Activated naive CD8-positive, alpha-beta T cell treated with anti-CD3 and anti-CD28 coated beads for 36 hours (primary cell): ENCODE data around the gene POU6F2. TPM values are rescaled to one million over a fixed set of nuclear protein-coding genes. Genes with fewer than 3 reads are reported as not detected.

Experiments used
- DNase-seq: peaks from one replicate; pipeline ENCODE4 v3.0.0; 2021
- H3K27ac Mint-ChIP-seq: one replicate; pipeline ENCODE4 v1.8.0; 2022; ENCODE audit warnings: mild to moderate bottlenecking, moderate library complexity, mixed read lengths
- H3K27me3 Mint-ChIP-seq: one replicate; pipeline ENCODE4 v1.8.0; 2022; ENCODE audit warnings: mild to moderate bottlenecking, mixed read lengths
- H3K36me3 Mint-ChIP-seq: one replicate; pipeline ENCODE4 v1.8.0; 2021; ENCODE audit warnings: mild to moderate bottlenecking, mixed read lengths
- H3K4me1 Mint-ChIP-seq: one replicate; pipeline ENCODE4 v1.8.0; 2021; ENCODE audit warnings: mixed read lengths
- H3K4me3 Mint-ChIP-seq: one replicate; pipeline ENCODE4 v1.8.0; 2022; ENCODE audit warnings: mild to moderate bottlenecking, moderate library complexity, mixed read lengths
- H3K9me3 Mint-ChIP-seq: one replicate; pipeline ENCODE4 v1.8.0; 2022; ENCODE audit warnings: mixed read lengths
- total RNA-seq, 2 experiments: library from RNA; stranded (reverse); gene quantifications; one replicate each; pipeline ENCODE4 v1.2.3, GENCODE V29; 2021

POU6F2 gene
- total RNA-seq, 2 experiments from 2014 or later = not detected

DNA sequence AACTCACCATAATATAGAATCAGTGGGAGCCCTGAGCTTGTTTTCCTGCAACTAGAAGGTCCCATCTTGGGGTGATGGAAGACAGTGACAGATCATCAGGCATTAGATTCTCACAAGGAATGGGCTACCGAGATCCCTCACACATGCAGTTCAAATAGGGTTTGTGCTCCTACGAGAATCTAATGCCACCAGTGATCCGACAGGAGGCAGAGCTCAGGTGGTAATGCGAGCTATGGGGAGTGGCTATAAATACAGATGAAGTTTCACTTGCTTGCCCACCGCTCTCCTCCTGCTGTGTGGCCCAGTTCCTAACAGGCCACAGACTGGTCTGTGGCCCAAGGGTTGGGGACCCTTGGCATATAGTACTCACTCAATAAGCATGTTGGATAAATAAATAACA lies 93.4 kb downstream of the POU6F2 start:
- Mint-ChIP-seq H3K4me1 (no peaks in the 10 kb centered on the region), H3K27ac (no peak overlapping the region), H3K4me3 (no peak overlapping the region), H3K9me3 (no peaks in the 10 kb centered on the region), H3K27me3 (no peaks in the 10 kb centered on the region), H3K36me3 (no peaks in the 10 kb centered on the region)
- no peak for DNase-seq

- H3K27ac Mint-ChIP-seq = no peak overlapping the region
- H3K9me3 Mint-ChIP-seq = no peaks in the 10 kb centered on the region
- no peaks in the 10 kb centered on the region for H3K36me3 Mint-ChIP-seq
- no peaks in the 10 kb centered on the region for H3K4me1 Mint-ChIP-seq
- H3K4me3 Mint-ChIP-seq = no peak overlapping the region
- no peaks in the 10 kb centered on the region for H3K27me3 Mint-ChIP-seq
- no peak for DNase-seq
These were observed 95.7 kb downstream of the POU6F2 start for GRCh38 chr7:39073432-39073831.

- Mint-ChIP-seq H3K36me3 (no peaks in the 10 kb centered on the region), H3K4me3 (no peak overlapping the region), H3K27me3 (no peaks in the 10 kb centered on the region), H3K9me3 (no peaks in the 10 kb centered on the region), H3K4me1 (no peaks in the 10 kb centered on the region), H3K27ac (no peak overlapping the region)
- DNase-seq = no peak
These were observed 97.5 kb downstream of the POU6F2 start for GRCh38 chr7:39075210-39075609.

GRCh38 chr7:39083781-39084180 lies 106.1 kb downstream of the POU6F2 start:
- no peaks in the 10 kb centered on the region for H3K36me3 Mint-ChIP-seq
- H3K4me1 Mint-ChIP-seq = no peaks in the 10 kb centered on the region
- no peaks in the 10 kb centered on the region for H3K9me3 Mint-ChIP-seq
- DNase-seq = no peak
- H3K4me3 Mint-ChIP-seq = no peak overlapping the region
- H3K27me3 Mint-ChIP-seq = peaks cover 20% of the 10 kb centered on the region
- H3K27ac Mint-ChIP-seq = no peak overlapping the region

DNA sequence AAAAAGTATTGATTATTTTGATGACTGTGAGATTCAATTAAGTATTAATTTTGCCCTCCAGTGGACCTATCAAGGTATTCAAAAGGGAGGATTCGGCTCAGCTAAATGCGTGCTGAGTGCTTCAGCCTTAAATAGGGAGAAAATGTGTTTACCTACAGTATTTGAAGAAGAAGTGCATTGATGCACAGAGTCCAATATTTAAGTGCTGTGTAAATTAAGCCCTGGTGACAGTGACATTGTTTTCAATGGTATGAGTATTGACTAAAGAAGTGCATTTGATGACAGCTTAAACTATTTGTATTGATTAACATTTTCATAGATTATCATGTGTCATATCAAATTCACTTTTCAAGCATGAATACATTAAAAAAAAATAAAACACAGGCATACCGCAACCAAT lies 106.6 kb downstream of the POU6F2 start:
- no peaks in the 10 kb centered on the region for H3K4me1 Mint-ChIP-seq
- DNase-seq = no peak
- no peaks in the 10 kb centered on the region for H3K36me3 Mint-ChIP-seq
- no peak overlapping the region for H3K27ac Mint-ChIP-seq
- no peaks in the 10 kb centered on the region for H3K9me3 Mint-ChIP-seq
- no peak overlapping the region for H3K4me3 Mint-ChIP-seq
- peaks cover 20% of the 10 kb centered on the region for H3K27me3 Mint-ChIP-seq

DNA sequence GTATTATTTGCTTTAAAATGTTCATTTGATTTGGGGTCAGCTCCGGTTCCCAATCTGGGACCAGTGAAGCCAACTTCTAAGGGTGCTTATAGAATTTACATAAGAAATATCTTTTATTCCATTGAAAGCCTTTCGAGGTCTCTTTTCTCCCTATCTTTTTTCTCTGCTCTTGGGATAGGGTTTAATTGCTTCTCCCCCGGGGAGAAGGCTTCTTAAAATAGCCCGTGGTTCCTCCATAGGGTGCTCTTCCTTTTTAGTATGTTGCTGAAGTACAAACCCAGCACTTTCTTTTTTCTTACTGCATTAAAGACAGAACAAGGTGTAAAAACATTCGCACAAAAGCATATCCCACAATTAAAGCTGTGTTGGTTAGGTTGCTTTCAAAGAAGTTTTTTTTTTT lies 107.5 kb downstream of the POU6F2 start:
- Mint-ChIP-seq H3K4me1 (no peaks in the 10 kb centered on the region), H3K27me3 (peaks cover 20% of the 10 kb centered on the region), H3K9me3 (no peaks in the 10 kb centered on the region), H3K27ac (no peak overlapping the region), H3K36me3 (no peaks in the 10 kb centered on the region), H3K4me3 (no peak overlapping the region)
- no peak for DNase-seq

DNA sequence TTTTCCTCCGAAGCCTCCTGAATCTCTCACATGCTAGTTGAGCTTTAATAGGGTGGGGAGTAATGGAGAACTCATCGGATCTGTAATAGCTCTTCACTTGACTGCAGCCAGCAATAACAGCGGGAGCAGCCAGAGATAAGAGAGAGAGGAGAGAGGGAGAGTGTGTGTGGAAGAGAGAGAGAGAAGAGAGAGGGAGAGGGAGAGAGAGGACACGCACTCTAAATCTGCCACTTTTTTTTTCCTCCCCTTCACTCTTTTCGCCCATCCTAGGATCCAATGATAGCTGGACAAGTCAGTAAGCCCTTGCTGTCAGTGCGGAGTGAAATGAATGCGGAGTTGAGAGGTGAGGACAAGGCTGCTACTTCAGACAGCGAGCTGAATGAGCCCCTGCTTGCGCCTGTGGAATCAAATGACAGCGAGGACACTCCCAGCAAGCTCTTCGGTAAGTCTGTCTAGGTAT lies 107.9 kb downstream of the POU6F2 start:
- H3K36me3 Mint-ChIP-seq = no peaks in the 10 kb centered on the region
- no peak overlapping the region for H3K27ac Mint-ChIP-seq
- peaks cover 20% of the 10 kb centered on the region for H3K27me3 Mint-ChIP-seq
- H3K4me1 Mint-ChIP-seq = no peaks in the 10 kb centered on the region
- no peak for DNase-seq
- no peaks in the 10 kb centered on the region for H3K9me3 Mint-ChIP-seq
- no peak overlapping the region for H3K4me3 Mint-ChIP-seq

- Mint-ChIP-seq H3K4me3 (no peak overlapping the region), H3K9me3 (no peaks in the 10 kb centered on the region), H3K27me3 (peaks cover 20% of the 10 kb centered on the region), H3K4me1 (no peaks in the 10 kb centered on the region), H3K27ac (no peak overlapping the region), H3K36me3 (no peaks in the 10 kb centered on the region)
- DNase-seq = no peak
These were observed 109.1 kb downstream of the POU6F2 start for GRCh38 chr7:39086638-39087360.

GRCh38 chr7:39088730-39089593 lies 111.3 kb downstream of the POU6F2 start:
- Mint-ChIP-seq H3K27ac (no peak overlapping the region), H3K27me3 (peaks cover 20% of the 10 kb centered on the region), H3K4me3 (no peak overlapping the region), H3K4me1 (no peaks in the 10 kb centered on the region), H3K9me3 (no peaks in the 10 kb centered on the region), H3K36me3 (no peaks in the 10 kb centered on the region)
- no peak for DNase-seq

GRCh38 chr7:39091145-39091544 lies 113.4 kb downstream of the POU6F2 start:
- H3K4me1 Mint-ChIP-seq = no peaks in the 10 kb centered on the region
- H3K36me3 Mint-ChIP-seq = no peaks in the 10 kb centered on the region
- DNase-seq = no peak
- H3K27ac Mint-ChIP-seq = no peak overlapping the region
- H3K4me3 Mint-ChIP-seq = no peak overlapping the region
- H3K9me3 Mint-ChIP-seq = no peaks in the 10 kb centered on the region
- peaks cover 7% of the 10 kb centered on the region for H3K27me3 Mint-ChIP-seq

DNA sequence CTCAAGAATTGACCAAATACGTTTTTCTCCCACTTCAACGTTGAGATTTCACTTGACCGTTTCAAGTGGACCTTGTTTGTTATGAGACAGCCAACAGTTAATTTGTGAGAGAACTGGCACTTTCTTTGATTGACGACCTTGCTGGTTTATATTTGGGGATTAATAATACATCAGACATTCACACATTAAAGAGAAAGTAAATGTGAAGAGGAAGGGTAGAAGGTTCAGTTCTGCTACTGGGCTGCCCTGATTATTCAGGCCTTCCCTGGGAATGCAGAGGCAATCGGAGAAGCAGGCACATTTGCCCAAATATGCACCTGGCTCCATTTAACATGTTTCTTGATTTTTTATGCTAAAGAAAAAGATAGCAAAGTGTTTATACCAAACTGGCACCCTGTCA lies 114.1 kb downstream of the POU6F2 start:
- peaks cover 3% of the 10 kb centered on the region for H3K27me3 Mint-ChIP-seq
- H3K36me3 Mint-ChIP-seq = no peaks in the 10 kb centered on the region
- H3K9me3 Mint-ChIP-seq = no peaks in the 10 kb centered on the region
- H3K27ac Mint-ChIP-seq = no peak overlapping the region
- DNase-seq = no peak
- H3K4me1 Mint-ChIP-seq = no peaks in the 10 kb centered on the region
- no peak overlapping the region for H3K4me3 Mint-ChIP-seq

DNA sequence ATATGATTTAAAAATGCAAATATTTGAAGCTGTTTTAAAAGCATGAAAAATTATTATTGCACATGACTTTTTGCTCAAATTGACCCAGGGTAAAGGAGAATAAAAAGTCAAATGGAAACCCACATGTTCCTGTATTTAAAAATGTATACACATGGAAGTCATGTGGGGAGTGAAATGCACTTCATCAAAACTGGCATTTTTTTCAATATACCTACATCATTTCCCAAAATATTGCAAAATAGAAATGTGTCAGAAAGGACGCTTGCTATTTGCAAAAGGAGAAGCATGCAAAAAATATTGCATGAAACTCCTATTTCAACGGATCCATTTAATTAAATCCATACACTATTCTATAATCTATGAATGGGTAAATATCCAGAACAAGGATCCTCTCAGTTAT lies 117.0 kb downstream of the POU6F2 start:
- no peaks in the 10 kb centered on the region for H3K4me1 Mint-ChIP-seq
- DNase-seq = no peak
- H3K36me3 Mint-ChIP-seq = no peaks in the 10 kb centered on the region
- H3K27ac Mint-ChIP-seq = no peak overlapping the region
- H3K4me3 Mint-ChIP-seq = no peak overlapping the region
- H3K9me3 Mint-ChIP-seq = no peaks in the 10 kb centered on the region
- H3K27me3 Mint-ChIP-seq = peaks cover 3% of the 10 kb centered on the region

DNA sequence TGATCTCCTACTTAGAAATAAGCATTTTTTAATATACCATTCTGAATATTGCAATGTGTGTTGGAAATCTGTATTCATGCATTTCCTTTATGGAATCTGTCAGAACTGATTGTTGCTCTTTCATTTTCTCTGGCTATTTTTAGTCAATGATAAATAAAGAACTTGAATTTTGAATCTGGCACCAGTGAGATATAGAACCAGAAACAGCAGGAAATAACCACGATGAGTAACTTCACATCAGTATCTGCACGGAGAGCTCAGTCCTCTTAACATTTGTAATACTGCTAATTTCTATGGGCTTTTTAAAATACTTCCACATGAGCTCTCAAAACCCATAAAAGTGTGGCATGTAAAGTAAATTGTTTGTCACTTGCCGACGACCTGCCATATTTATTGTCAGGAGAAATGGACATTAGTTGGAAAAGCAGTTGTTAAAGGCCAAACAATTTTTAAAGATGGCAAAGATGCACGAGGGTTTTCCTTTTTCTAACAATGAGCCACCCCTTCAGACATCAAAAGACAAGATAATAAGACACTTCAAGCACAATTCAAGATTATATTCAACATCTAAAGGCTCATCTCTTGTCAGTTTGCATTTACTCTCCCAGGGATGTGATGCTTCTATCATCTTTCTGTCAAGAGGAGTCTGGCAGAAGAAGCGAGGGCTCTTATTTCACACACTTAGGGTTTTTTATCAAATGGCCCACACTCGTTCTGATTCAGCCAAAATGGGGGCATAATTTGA lies 118.3 kb downstream of the POU6F2 start:
- no peaks in the 10 kb centered on the region for H3K4me1 Mint-ChIP-seq
- H3K4me3 Mint-ChIP-seq = no peak overlapping the region
- no peak overlapping the region for H3K27ac Mint-ChIP-seq
- H3K36me3 Mint-ChIP-seq = no peaks in the 10 kb centered on the region
- H3K9me3 Mint-ChIP-seq = no peaks in the 10 kb centered on the region
- DNase-seq = no peak
- H3K27me3 Mint-ChIP-seq = peaks cover 3% of the 10 kb centered on the region

DNA sequence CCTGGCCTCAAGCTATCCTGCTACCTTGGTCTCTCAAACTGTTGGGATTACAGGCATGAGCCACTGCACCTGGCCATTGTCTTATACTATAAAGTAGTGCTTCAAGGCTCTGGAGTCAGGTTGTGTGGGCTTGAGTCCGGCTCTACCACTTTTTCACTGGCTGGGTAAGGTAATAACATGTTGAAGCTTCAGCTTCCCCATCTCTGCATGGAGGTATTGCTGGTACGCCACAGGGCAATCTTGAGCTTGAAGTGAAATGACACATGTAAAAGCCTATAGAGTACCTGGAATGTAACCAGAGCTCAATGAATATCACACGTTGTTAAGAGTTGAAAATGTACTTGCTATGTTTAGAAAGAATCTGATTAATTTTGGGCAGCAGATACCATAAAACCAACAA lies 120.8 kb downstream of the POU6F2 start:
- Mint-ChIP-seq H3K27me3 (peaks cover 3% of the 10 kb centered on the region), H3K4me3 (no peak overlapping the region), H3K4me1 (no peaks in the 10 kb centered on the region), H3K9me3 (no peaks in the 10 kb centered on the region), H3K36me3 (no peaks in the 10 kb centered on the region), H3K27ac (no peak overlapping the region)
- no peak for DNase-seq

GRCh38 chr7:39099146-39099545 lies 121.4 kb downstream of the POU6F2 start:
- Mint-ChIP-seq H3K27me3 (peaks cover 3% of the 10 kb centered on the region), H3K36me3 (no peaks in the 10 kb centered on the region), H3K9me3 (no peaks in the 10 kb centered on the region), H3K27ac (no peak overlapping the region), H3K4me1 (no peaks in the 10 kb centered on the region), H3K4me3 (no peak overlapping the region)
- no peak for DNase-seq
